OCI-LY1 (cell line): Measurements from ENCODE around the gene SEMA4A.
A peak's percentile ranks its signal among the peaks of the same experiment; 100 is the strongest.

Experiments
- H2AFZ ChIP-seq: fragments of 200-600 bp; sonication (generic), shearing (Covaris generic); 2 replicates; pipeline ENCODE4 v1.6.0; 2014; ENCODE audit warnings: antibody characterized with exemption, mild to moderate bottlenecking, low read length
- H3F3A ChIP-seq: fragments of 200-600 bp; sonication (generic), shearing (Covaris generic); 2 replicates; pipeline ENCODE4 v1.6.0; 2014; ENCODE audit warnings: mild to moderate bottlenecking, antibody characterized with exemption, low read length, moderate library complexity; ENCODE audit not compliant: insufficient read depth
- H3K27ac ChIP-seq: fragments of 200-600 bp; sonication (generic); 2 replicates; pipeline ENCODE4 v1.5.1; 2014; ENCODE audit warnings: low read length, mixed run types, mild to moderate bottlenecking, low read depth; ENCODE audit not compliant: poor library complexity, severe bottlenecking
- H3K27me3 ChIP-seq: fragments of 200-600 bp; sonication (generic); 2 replicates; pipeline ENCODE4 v1.6.0; 2014; ENCODE audit warnings: antibody characterized with exemption, mild to moderate bottlenecking, low read length, moderate library complexity; ENCODE audit not compliant: insufficient read depth
- H3K36me3 ChIP-seq: fragments of 200-600 bp; sonication (generic); 2 replicates; pipeline ENCODE4 v1.6.1; 2014; ENCODE audit warnings: mild to moderate bottlenecking, antibody characterized with exemption, low read length, moderate library complexity, mixed read lengths; ENCODE audit not compliant: insufficient read depth
- H3K4me1 ChIP-seq: fragments of 200-600 bp; sonication (generic); 2 replicates; pipeline ENCODE4 v1.5.1; 2014; ENCODE audit warnings: mild to moderate bottlenecking, low read length, moderate library complexity; ENCODE audit not compliant: insufficient read depth, severe bottlenecking
- H3K4me2 ChIP-seq: fragments of 200-600 bp; sonication (generic), shearing (Covaris generic); 2 replicates; pipeline ENCODE4 v1.6.1; 2014; ENCODE audit warnings: low read length
- H3K4me3 ChIP-seq: fragments of 200-600 bp; sonication (generic); 2 replicates; pipeline ENCODE4 v1.5.1; 2014; ENCODE audit warnings: low read length, low read depth, mild to moderate bottlenecking, mixed read lengths; ENCODE audit not compliant: poor library complexity, severe bottlenecking
- H3K79me2 ChIP-seq: fragments of 200-600 bp; shearing (Covaris generic); 2 replicates; pipeline ENCODE4 v1.6.1; 2016; ENCODE audit warnings: mixed run types, low read length, mixed read lengths; ENCODE audit not compliant: insufficient read depth
- H3K9ac ChIP-seq: fragments of 200-600 bp; sonication (generic), shearing (Covaris generic); 2 replicates; pipeline ENCODE4 v1.6.1; 2014; ENCODE audit warnings: mild to moderate bottlenecking, low read length, mixed read lengths
- H3K9me2 ChIP-seq: fragments of 200-600 bp; sonication (generic), shearing (Covaris generic); 2 replicates; pipeline ENCODE4 v1.6.1; 2014; ENCODE audit warnings: low read depth, mild to moderate bottlenecking, low read length, mixed read lengths
- H3K9me3 ChIP-seq: fragments of 200-600 bp; shearing (Covaris generic); 2 replicates; pipeline ENCODE4 v1.6.1; 2014; ENCODE audit warnings: low read length, mixed read lengths
- H4K20me1 ChIP-seq: fragments of 200-600 bp; sonication (generic), shearing (Covaris generic); 2 replicates; pipeline ENCODE4 v1.6.0; 2016; ENCODE audit warnings: mild to moderate bottlenecking, low read length; ENCODE audit not compliant: insufficient read depth
- EZH2 ChIP-seq: fragments of 200-600 bp; sonication (generic), shearing (Covaris generic); IDR thresholded peaks from 2 replicates; pipeline ENCODE4 v1.8.0; 2017; ENCODE audit warnings: borderline replicate concordance, mixed run types, mild to moderate bottlenecking, antibody characterized with exemption, low read length, moderate library complexity, mixed read lengths
- TF ChIP-seq, protein P1 (sequence below): fragments of 200-600 bp; sonication (generic), shearing (Covaris generic); IDR thresholded peaks from 2 replicates; pipeline ENCODE4 v1.5.1; 2017; ENCODE audit warnings: mild to moderate bottlenecking, antibody characterized with exemption, low read length, moderate library complexity, mixed read lengths

Gene SEMA4A

GRCh38 chr1:156150333-156151011 lies 2.9 kb upstream of the SEMA4A start:
- H3K4me3 ChIP-seq: peak overlapping the region; percentile 57
- H3K9ac ChIP-seq: peak overlapping the region; percentile 41; the same call in 1 of the 2 replicates
- H3K4me2 ChIP-seq: peak overlapping the region; percentile 65
- H3K79me2 ChIP-seq: no peaks in the 10 kb centered on the region
- no peaks in the 10 kb centered on the region for H4K20me1 ChIP-seq
- peaks cover 96% of the 10 kb centered on the region for H3K4me1 ChIP-seq
- H3K27me3 ChIP-seq: no peaks in the 10 kb centered on the region
- no peaks in the 10 kb centered on the region for H3K9me3 ChIP-seq
- no peak for TF ChIP-seq EZH2
- TF ChIP-seq, protein P1, sequence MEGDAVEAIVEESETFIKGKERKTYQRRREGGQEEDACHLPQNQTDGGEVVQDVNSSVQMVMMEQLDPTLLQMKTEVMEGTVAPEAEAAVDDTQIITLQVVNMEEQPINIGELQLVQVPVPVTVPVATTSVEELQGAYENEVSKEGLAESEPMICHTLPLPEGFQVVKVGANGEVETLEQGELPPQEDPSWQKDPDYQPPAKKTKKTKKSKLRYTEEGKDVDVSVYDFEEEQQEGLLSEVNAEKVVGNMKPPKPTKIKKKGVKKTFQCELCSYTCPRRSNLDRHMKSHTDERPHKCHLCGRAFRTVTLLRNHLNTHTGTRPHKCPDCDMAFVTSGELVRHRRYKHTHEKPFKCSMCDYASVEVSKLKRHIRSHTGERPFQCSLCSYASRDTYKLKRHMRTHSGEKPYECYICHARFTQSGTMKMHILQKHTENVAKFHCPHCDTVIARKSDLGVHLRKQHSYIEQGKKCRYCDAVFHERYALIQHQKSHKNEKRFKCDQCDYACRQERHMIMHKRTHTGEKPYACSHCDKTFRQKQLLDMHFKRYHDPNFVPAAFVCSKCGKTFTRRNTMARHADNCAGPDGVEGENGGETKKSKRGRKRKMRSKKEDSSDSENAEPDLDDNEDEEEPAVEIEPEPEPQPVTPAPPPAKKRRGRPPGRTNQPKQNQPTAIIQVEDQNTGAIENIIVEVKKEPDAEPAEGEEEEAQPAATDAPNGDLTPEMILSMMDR: no peak
- H3K36me3 ChIP-seq: no peaks in the 10 kb centered on the region
- H2AFZ ChIP-seq: no peak overlapping the region
- H3K27ac ChIP-seq: peak overlapping the region; percentile 93
- H3F3A ChIP-seq: no peaks in the 10 kb centered on the region
- H3K9me2 ChIP-seq: no peaks in the 10 kb centered on the region

- H3K9me2 ChIP-seq: no peaks in the 10 kb centered on the region
- H3K4me2 ChIP-seq: peak overlapping the region; percentile 65
- no peak overlapping the region for H2AFZ ChIP-seq
- H4K20me1 ChIP-seq: no peaks in the 10 kb centered on the region
- no peaks in the 10 kb centered on the region for H3K27me3 ChIP-seq
- peaks cover 99% of the 10 kb centered on the region for H3K4me1 ChIP-seq
- TF ChIP-seq EZH2: no peak
- TF ChIP-seq, protein P1: no peak
- H3K4me3 ChIP-seq: peak overlapping the region; percentile 57
- no peaks in the 10 kb centered on the region for H3K79me2 ChIP-seq
- H3K9ac ChIP-seq: peak overlapping the region; percentile 41; the same call in 1 of the 2 replicates
- no peaks in the 10 kb centered on the region for H3K9me3 ChIP-seq
- H3K36me3 ChIP-seq: no peaks in the 10 kb centered on the region
- H3K27ac ChIP-seq: peak overlapping the region; percentile 93
- no peaks in the 10 kb centered on the region for H3F3A ChIP-seq
Observed at GRCh38 chr1:156151093-156151688, 2.2 kb upstream of the SEMA4A start.

DNA sequence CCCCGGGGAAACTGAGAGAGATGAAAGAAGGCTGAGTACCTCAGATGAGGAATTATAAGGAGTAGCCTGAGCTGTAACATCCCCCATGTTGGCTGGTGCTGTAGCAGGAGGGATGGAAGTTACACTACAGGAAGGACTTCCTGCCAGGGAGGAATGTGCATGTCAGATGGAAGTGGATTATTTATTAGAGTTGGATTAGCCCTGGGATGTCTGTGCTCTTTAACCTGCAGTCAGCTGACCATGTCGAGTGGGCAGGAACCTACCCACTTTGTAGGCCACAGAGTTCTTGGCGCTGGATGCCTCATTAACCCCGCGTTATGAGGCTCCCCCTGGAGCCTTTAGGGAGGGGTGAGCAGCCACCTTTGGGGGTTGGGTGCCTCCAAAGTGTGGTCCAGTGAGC lies 757 bp upstream of the SEMA4A start:
- no peak overlapping the region for H2AFZ ChIP-seq
- H3K4me1 ChIP-seq: peaks cover 99% of the 10 kb centered on the region
- no peak overlapping the region; the same call in 1 of the 2 replicates for H3K9ac ChIP-seq
- no peaks in the 10 kb centered on the region for H4K20me1 ChIP-seq
- H3K27ac ChIP-seq: peak overlapping the region; percentile 93
- no peak overlapping the region for H3K4me3 ChIP-seq
- peak overlapping the region; percentile 44 for H3K4me2 ChIP-seq
- no peaks in the 10 kb centered on the region for H3F3A ChIP-seq
- TF ChIP-seq, protein P1: no peak
- no peak for TF ChIP-seq EZH2
- no peaks in the 10 kb centered on the region for H3K27me3 ChIP-seq
- no peaks in the 10 kb centered on the region for H3K9me3 ChIP-seq
- no peaks in the 10 kb centered on the region for H3K36me3 ChIP-seq
- no peaks in the 10 kb centered on the region for H3K79me2 ChIP-seq
- H3K9me2 ChIP-seq: no peaks in the 10 kb centered on the region
